Stomach (tissue), 9 donors: ENCODE data around the gene AUTS2. TPM values are rescaled to one million over a fixed set of nuclear protein-coding genes. Genes with fewer than 3 reads are reported as not detected.
A peak's percentile ranks its signal among the peaks of the same experiment; 100 is the strongest.

Experiments used
- DNase-seq, 2 donors: peaks; one replicate each; pipeline versions ENCODE4 v3.0.0 to v3.0.0-alpha.2; 2013 to 2019
- H3K27ac ChIP-seq, 5 donors: fragments of 200-600 bp in 4 of 5; sonication (generic) in 4 of 5; one replicate each; pipeline ENCODE4 v1.5.1; 2013 to 2019; ENCODE audit warnings: mild to moderate bottlenecking in 1 of 5, moderate library complexity in 1 of 5
- H3K27me3 ChIP-seq, 3 donors: fragments of 200-600 bp; sonication (generic); one replicate each; pipeline ENCODE4 v1.5.1; 2017 to 2019; ENCODE audit warnings: mixed run types in 1 of 3
- H3K36me3 ChIP-seq, 4 donors: fragments of 200-600 bp; sonication (generic); 1 replicate in 3 of 4; 2 replicates in 1 of 4; pipeline ENCODE4 v1.5.1; 2016 to 2019
- H3K4me1 ChIP-seq, 4 donors: fragments of 200-600 bp; sonication (generic); one replicate each; pipeline ENCODE4 v1.5.1; 2016 to 2019
- H3K4me3 ChIP-seq, 4 donors: fragments of 200-600 bp; sonication (generic) in 3 of 4; one replicate each; pipeline ENCODE4 v1.5.1; 2016 to 2019; ENCODE audit warnings: mild to moderate bottlenecking in 1 of 4
- H3K9me3 ChIP-seq, 4 donors: fragments of 200-600 bp; sonication (generic); one replicate each; pipeline ENCODE4 v1.5.1; 2016 to 2019
- CTCF ChIP-seq, 7 experiments: fragments of 450-650 bp in 4 of 7; fragments of 200-600 bp in 3 of 7; sonication (generic) in 3 of 7; IDR thresholded peaks; one replicate each; pipeline ENCODE4 v1.5.1; 2016 to 2019; ENCODE audit warnings: antibody characterized with exemption in 7 of 7, control low read depth in 2 of 7, mild to moderate bottlenecking in 1 of 7
- EP300 ChIP-seq: sonication (generic); formaldehyde crosslinking; IDR thresholded peaks from one replicate; pipeline ENCODE4 v1.6.1; 2017; ENCODE audit warnings: antibody characterized with exemption
- POLR2A ChIP-seq, 4 donors: fragments of 450-650 bp; IDR thresholded peaks; one replicate each; pipeline ENCODE4 v1.6.1; 2016; ENCODE audit warnings: antibody characterized with exemption in 4 of 4, control low read depth in 2 of 4, mild to moderate bottlenecking in 1 of 4, moderate library complexity in 1 of 4
- POLR2AphosphoS5 ChIP-seq, 3 donors: sonication (generic); formaldehyde crosslinking; IDR thresholded peaks; one replicate each; pipeline ENCODE4 v1.6.1; 2016; ENCODE audit warnings: antibody characterized with exemption in 3 of 3
- WGBS, 5 donors: extraction: QIAGEN DNeasy Blood & Tissue Kit in 3 of 5; methylation state at CpG; one replicate each; pipeline versions ENCODE4 v1.1.5 to v1.1.7; 2013 to 2018; 5-methylcytosine and 5-hydroxymethylcytosine counted together
- intact Hi-C: fragments of 100-400 bp; cut with DNase I; formaldehyde crosslinking; loops from one replicate; pipeline ENCODE4 v1.15.1; 2023; ENCODE audit warnings: low total_unique reads
- polyA plus RNA-seq, 3 donors: library from polyadenylated mRNA; stranded (reverse); fragments of 200-250 nt; gene quantifications; one replicate each; pipeline ENCODE4 v1.2.3, GENCODE V29; 2013
- total RNA-seq, 5 donors: library from RNA; depleted of rRNA; stranded (reverse); fragments of >200 nt; gene quantifications; one replicate each; pipeline versions ENCODE4 v1.1.0 to v1.2.3, GENCODE V29; 2014 to 2016
- donor health status: healthy with polysubstance abuse.
- donor health status: Bipolar disorder and iron deficiency.
- donor health status: healthy.

AUTS2 gene
- total and polyA plus RNA-seq, 8 donors: 3.8 to 90.3 (median 38.1) TPM

GRCh38 chr7:69994218-69994617 lies 395.9 kb downstream of the AUTS2 start:
- TF ChIP-seq POLR2A (IDR thresholded peaks at IDR 0.05) (no peak), POLR2AphosphoS5 (IDR thresholded peaks at IDR 0.05) (no peak), EP300 (no peak), CTCF (IDR thresholded peaks at IDR 0.05) (no peak)
- WGBS, 5 donors: 77 to 90% (median 84%) methylated on average over 1 of the region's 1 CpG
- intact Hi-C loops: no loop called here
- Histone ChIP-seq H3K36me3 (no peaks in the 10 kb centered on the region), H3K4me3 (no peak overlapping the region), H3K4me1 (peaks cover 4 to 27% (median 15%) of the 10 kb centered on the region in 4 donors), H3K9me3 (no peaks in the 10 kb centered on the region), H3K27ac (no peak overlapping the region), H3K27me3 (no peaks in the 10 kb centered on the region)
- DNase-seq: no peak

GRCh38 chr7:69994886-69995542 lies 396.7 kb downstream of the AUTS2 start:
- Histone ChIP-seq H3K4me1 (peaks cover 4 to 27% (median 15%) of the 10 kb centered on the region in 4 donors), H3K9me3 (no peaks in the 10 kb centered on the region), H3K36me3 (no peaks in the 10 kb centered on the region), H3K27ac (no peak overlapping the region), H3K27me3 (no peaks in the 10 kb centered on the region), H3K4me3 (no peak overlapping the region)
- WGBS, 5 donors: 28 to 53% (median 43%) methylated on average over 7 of the region's 7 CpGs
- intact Hi-C loops: no loop called here
- peak in 1 of 2 donors; percentile 33 for DNase-seq
- TF ChIP-seq EP300 (no peak), POLR2A (IDR thresholded peaks at IDR 0.05) (no peak), CTCF (IDR thresholded peaks at IDR 0.05) (no peak), POLR2AphosphoS5 (IDR thresholded peaks at IDR 0.05) (no peak)

GRCh38 chr7:69996121-69996520 lies 397.8 kb downstream of the AUTS2 start:
- DNase-seq: peak in 1 of 2 donors; percentile 19
- no peaks in the 10 kb centered on the region for H3K27me3 ChIP-seq
- 61 to 72% (median 67%) methylated on average over 2 of the region's 2 CpGs for WGBS, 5 donors
- intact Hi-C loops: no loop called here
- H3K4me3 ChIP-seq: no peak overlapping the region
- H3K27ac ChIP-seq: no peak overlapping the region
- peaks cover 4 to 30% (median 15%) of the 10 kb centered on the region in 4 donors for H3K4me1 ChIP-seq
- no peaks in the 10 kb centered on the region for H3K9me3 ChIP-seq
- no peak for TF ChIP-seq POLR2AphosphoS5 (IDR thresholded peaks at IDR 0.05)
- TF ChIP-seq CTCF (IDR thresholded peaks at IDR 0.05): no peak
- no peak for TF ChIP-seq POLR2A (IDR thresholded peaks at IDR 0.05)
- TF ChIP-seq EP300: no peak
- no peaks in the 10 kb centered on the region for H3K36me3 ChIP-seq

GRCh38 chr7:70000737-70001348 lies 402.6 kb downstream of the AUTS2 start:
- H3K36me3 ChIP-seq: no peaks in the 10 kb centered on the region
- H3K27me3 ChIP-seq: no peaks in the 10 kb centered on the region
- 83 to 94% (median 91%) methylated on average over 5 of the region's 5 CpGs for WGBS, 5 donors
- no peak for DNase-seq
- TF ChIP-seq EP300: no peak
- no peak for TF ChIP-seq POLR2AphosphoS5 (IDR thresholded peaks at IDR 0.05)
- TF ChIP-seq POLR2A (IDR thresholded peaks at IDR 0.05): no peak
- TF ChIP-seq CTCF (IDR thresholded peaks at IDR 0.05): no peak
- no peak overlapping the region for H3K4me3 ChIP-seq
- H3K9me3 ChIP-seq: no peaks in the 10 kb centered on the region
- H3K4me1 ChIP-seq: peaks cover 2 to 18% (median 9%) of the 10 kb centered on the region in 4 donors
- intact Hi-C loops: no loop called here
- H3K27ac ChIP-seq: no peak overlapping the region
